GM12872 (cell line): ENCODE results near the gene SDE2.

ENCODE experiments used
- TF ChIP-seq, protein P1 (sequence below): IDR thresholded peaks from 3 replicates; pipeline ENCODE4 v1.5.1; 2011; ENCODE audit warnings: low read depth, mild to moderate bottlenecking, low read length, moderate library complexity; ENCODE audit not compliant: insufficient read depth

SDE2 gene

DNA sequence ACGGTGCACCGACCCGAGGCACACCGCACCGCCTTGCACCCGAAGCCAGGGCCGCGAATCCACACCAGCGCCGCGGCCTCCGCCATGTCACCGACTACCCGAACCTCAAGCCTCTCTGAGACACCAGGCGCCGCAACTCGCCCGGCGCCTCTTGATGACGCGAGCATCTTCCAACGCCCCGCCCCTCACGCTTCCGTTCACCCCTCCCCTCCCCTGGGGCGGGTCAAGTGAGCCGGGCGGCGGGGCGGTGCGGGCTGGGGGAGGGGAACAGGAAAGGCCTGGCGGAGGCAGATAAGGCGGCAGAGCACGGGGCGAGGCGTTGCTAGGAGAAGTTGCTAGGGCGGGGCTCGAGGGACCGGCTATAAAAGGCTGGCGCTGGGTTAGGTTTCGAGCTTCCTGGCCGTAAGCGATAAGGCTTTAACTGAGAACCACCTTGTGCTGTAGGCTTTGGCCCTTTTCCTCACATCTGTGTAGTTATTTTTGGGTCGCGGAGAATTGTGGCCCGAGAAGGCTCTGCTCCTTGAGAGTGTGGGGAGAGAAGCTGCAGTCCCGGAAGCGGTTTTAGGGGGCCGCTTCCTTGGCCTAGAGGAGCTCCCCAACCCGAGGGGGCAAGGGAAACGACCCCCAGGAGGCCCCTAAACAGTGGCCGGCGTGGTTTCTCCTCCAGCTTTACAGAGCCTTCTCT, at the start of gene SDE2:
Gene SDE2 (minus strand): TSS at position 117 of the 685 bp plus-strand sequence. CDS start 31 bp downstream, at position 86.
- TF ChIP-seq, protein P1, sequence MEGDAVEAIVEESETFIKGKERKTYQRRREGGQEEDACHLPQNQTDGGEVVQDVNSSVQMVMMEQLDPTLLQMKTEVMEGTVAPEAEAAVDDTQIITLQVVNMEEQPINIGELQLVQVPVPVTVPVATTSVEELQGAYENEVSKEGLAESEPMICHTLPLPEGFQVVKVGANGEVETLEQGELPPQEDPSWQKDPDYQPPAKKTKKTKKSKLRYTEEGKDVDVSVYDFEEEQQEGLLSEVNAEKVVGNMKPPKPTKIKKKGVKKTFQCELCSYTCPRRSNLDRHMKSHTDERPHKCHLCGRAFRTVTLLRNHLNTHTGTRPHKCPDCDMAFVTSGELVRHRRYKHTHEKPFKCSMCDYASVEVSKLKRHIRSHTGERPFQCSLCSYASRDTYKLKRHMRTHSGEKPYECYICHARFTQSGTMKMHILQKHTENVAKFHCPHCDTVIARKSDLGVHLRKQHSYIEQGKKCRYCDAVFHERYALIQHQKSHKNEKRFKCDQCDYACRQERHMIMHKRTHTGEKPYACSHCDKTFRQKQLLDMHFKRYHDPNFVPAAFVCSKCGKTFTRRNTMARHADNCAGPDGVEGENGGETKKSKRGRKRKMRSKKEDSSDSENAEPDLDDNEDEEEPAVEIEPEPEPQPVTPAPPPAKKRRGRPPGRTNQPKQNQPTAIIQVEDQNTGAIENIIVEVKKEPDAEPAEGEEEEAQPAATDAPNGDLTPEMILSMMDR = no peak

DNA sequence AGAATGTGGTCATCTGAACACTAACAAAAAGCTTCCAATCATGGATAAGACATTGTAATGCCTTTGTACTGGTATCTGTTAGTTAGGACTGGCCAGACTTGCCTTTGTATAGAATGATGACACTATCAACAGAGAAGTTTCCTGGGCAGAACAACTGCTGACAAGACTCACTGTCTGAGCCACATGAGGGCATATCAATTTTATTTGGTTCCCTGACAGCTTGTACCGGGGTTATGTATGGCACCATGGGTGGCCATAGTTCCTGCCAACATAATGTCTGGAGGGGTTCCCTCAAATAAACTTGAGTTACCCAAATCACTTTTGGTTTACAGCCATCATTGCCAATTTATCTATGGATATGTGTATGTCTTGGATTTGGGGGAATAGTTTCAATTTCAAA, 49.7 kb upstream of the SDE2 start:
- TF ChIP-seq, protein P1 = no peak

DNA sequence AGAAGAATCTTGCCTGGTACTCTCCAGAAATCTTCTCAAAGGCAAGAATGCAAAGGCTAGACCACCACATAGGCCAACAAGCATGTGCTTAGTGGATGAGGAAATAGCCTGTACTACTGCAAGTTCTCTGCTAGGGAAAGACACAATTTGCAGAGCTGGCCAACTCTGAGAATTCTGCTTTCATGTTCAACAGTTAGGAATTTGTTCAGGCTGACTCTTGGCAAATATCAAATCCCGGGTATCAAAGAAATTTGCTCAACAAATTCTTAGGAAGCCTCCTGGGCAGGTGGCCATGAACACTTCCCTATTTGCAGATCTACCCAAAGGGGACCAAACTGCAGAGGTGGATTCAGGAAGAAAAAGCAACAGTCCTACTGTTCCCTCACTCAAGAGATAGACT, 48.4 kb upstream of the SDE2 start:
- TF ChIP-seq, protein P1 = no peak

DNA sequence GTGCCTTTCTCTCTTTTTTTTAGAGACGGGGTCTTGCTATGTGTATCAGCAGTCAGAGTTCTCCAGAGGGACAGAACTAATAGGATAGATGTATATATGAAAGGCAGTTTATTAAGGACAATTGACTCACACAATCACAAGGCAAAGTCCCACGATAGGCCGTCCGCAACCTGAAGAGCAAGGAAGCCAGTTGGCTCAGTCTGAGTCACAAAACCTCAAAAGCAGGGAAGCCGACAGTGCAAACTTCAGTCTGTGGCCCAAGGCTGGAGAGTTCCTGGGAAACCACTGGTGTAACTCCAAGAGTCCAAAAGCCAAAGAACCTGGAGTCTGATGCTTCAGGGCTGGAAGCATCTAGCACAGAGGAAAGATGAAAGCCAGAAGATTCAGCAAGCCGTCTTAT, 47.1 kb upstream of the SDE2 start:
- TF ChIP-seq, protein P1 = no peak

DNA sequence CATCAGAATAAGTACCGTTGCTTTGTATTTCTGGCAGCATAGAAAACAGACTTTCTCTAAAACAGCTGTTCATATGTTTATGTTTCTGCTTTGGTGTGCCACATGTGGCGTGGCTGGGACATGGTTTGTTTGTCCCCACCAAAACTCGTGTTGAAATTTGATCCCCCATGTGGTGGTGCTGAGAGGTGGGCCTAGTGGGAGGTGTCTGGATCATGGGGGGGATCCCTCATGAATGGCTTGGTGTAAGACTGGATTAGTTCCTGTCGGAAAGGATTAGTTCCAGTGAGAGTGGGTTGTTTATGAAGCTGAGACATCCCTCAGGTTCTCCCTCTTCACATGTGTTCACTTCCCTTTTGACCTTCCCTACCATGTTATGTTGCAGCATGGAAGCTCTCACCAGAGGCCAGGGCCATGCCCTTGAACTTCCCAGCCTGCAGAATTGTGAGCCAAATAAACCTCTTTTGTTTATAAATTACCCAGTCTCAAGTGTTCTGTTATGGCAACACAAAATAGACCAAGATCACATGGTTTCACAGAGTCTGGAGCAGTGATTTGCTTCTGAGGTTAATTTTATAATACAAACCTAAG, 45.5 kb upstream of the SDE2 start:
- TF ChIP-seq, protein P1 = no peak

DNA sequence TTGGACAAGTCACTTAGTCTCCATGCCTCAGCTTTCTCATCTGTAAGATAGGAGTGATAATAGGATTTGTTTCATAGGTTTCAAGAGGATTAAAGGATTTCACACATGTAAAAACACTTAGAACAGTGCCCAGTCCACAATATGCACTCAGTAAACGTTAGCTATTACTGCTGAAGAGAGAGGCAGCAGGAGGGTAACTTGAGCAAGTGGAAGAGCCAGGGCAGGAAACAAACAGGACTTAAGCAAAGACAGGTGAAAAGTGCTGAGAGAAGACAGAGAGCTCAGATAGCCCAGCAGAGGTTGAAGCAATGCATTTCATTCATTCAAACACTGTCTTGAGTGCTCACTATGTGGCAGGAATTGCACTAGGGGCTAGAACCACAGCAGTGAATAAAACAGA, 42.3 kb upstream of the SDE2 start:
- TF ChIP-seq, protein P1 = no peak

DNA sequence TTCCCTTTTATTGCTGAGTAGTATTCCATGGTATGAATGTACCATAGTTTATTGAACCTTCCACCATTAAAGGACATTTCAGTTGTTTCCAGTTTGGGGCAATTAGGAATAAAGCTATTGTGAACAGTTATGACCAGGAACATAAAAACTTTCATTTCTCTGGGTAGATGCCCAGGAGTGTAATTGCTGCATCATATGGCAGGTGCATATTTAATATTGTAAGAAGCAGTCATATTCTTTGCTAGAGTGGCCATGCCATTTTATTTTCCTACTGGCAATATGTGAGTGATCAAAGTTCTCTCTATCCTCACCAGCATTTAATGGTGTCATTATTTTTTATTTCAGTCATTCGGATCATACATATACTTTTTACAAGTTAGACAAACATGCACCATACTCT, 39.5 kb upstream of the SDE2 start:
- TF ChIP-seq, protein P1 = no peak
